ENCODE results near the gene NAGLU. TPM values are rescaled to one million over a fixed set of nuclear protein-coding genes. Genes with fewer than 3 reads are reported as not detected.

Gene NAGLU
- polyA plus RNA-seq, 3 donors = 10.4 to 32.9 (median 24.9) TPM

GRCh38 chr17:42493319-42493718 lies 42.7 kb upstream of the NAGLU start:
- no peaks in the 10 kb centered on the region for H3K79me2 ChIP-seq (ENCODE audit: insufficient read depth, low read length)
- H3K4me3 Mint-ChIP-seq = no peak overlapping the region
- H3K4me3 ChIP-seq (replicated peaks in 1 of 3; ENCODE audit: low read depth in 2 of 3, low read length in 3 of 3) = no peak overlapping the region
- no peak overlapping the region for H3K4me2 ChIP-seq (replicated peaks; ENCODE audit: extremely low read depth, low read length, poor library complexity, severe bottlenecking)
- intact Hi-C loops (cut with micrococcal nuclease) = no loop called here
- H2AFZ ChIP-seq (ENCODE audit: insufficient read depth, low read depth, low read length, poor library complexity, severe bottlenecking) = no peak overlapping the region
- peaks cover 15% of the 10 kb centered on the region for H4K20me1 ChIP-seq (ENCODE audit: insufficient read depth, low read length)
- TF ChIP-seq CTCF (IDR thresholded peaks at IDR 0.05) = no peak
- H3K9me3 Mint-ChIP-seq = peaks cover 0 to 3% (median 0%) of the 10 kb centered on the region in 7 donors
- H3K36me3 Mint-ChIP-seq = peaks cover 79 to 96% of the 10 kb centered on the region in 2 donors
- H3K27ac ChIP-seq (ENCODE audit: low read depth in 1 of 2, low read length in 2 of 2) = no peak overlapping the region
- H3K36me3 ChIP-seq (replicated peaks in 1 of 2; ENCODE audit: control insufficient read depth in 1 of 2, insufficient read depth in 2 of 2, low read length in 2 of 2) = peaks cover 87 to 96% of the 10 kb centered on the region in 2 donors
- peaks cover 5% of the 10 kb centered on the region for H3K4me1 Mint-ChIP-seq
- H3K27ac Mint-ChIP-seq = peak overlapping the region in 1 of 7 donors; percentile 11
- no peaks in the 10 kb centered on the region for H3K9me3 ChIP-seq (replicated peaks in 1 of 2; ENCODE audit: control insufficient read depth in 1 of 2, insufficient read depth in 1 of 2, low read length in 2 of 2)
- no peak for DNase-seq
- WGBS (ENCODE audit: insufficient coverage) = 100% methylated on average over 2 of the region's 3 CpGs
- H3K27me3 ChIP-seq (ENCODE audit: control insufficient read depth in 2 of 2, insufficient read depth in 2 of 2, low read length in 2 of 2) = no peaks in the 10 kb centered on the region
- no peak overlapping the region for H3K9ac ChIP-seq (ENCODE audit: insufficient read depth, low read length, poor library complexity, severe bottlenecking)
- H3K27me3 Mint-ChIP-seq (ENCODE audit: low read depth in 3 of 3) = peaks cover 0 to 6% (median 0%) of the 10 kb centered on the region in 3 donors
- H3K4me1 ChIP-seq (ENCODE audit: control insufficient read depth in 1 of 2, insufficient read depth in 2 of 2, low read length in 2 of 2) = no peaks in the 10 kb centered on the region

GRCh38 chr17:42494673-42495072 lies 41.4 kb upstream of the NAGLU start:
- peaks cover 5% of the 10 kb centered on the region for H3K4me1 Mint-ChIP-seq
- H4K20me1 ChIP-seq (ENCODE audit: insufficient read depth, low read length) = peaks cover 14% of the 10 kb centered on the region
- no peak overlapping the region for H3K27ac Mint-ChIP-seq
- H3K9me3 Mint-ChIP-seq = peaks cover 0 to 3% (median 0%) of the 10 kb centered on the region in 7 donors
- no peak overlapping the region for H3K4me2 ChIP-seq (replicated peaks; ENCODE audit: extremely low read depth, low read length, poor library complexity, severe bottlenecking)
- DNase-seq = no peak
- peaks cover 84 to 94% of the 10 kb centered on the region in 2 donors for H3K36me3 ChIP-seq (replicated peaks in 1 of 2; ENCODE audit: control insufficient read depth in 1 of 2, insufficient read depth in 2 of 2, low read length in 2 of 2)
- H3K79me2 ChIP-seq (ENCODE audit: insufficient read depth, low read length) = no peaks in the 10 kb centered on the region
- peaks cover 0 to 6% (median 0%) of the 10 kb centered on the region in 3 donors for H3K27me3 Mint-ChIP-seq (ENCODE audit: low read depth in 3 of 3)
- no peak overlapping the region for H3K9ac ChIP-seq (ENCODE audit: insufficient read depth, low read length, poor library complexity, severe bottlenecking)
- no peaks in the 10 kb centered on the region for H3K4me1 ChIP-seq (ENCODE audit: control insufficient read depth in 1 of 2, insufficient read depth in 2 of 2, low read length in 2 of 2)
- TF ChIP-seq CTCF (IDR thresholded peaks at IDR 0.05) = no peak
- no peak overlapping the region for H3K4me3 Mint-ChIP-seq
- no peak overlapping the region for H2AFZ ChIP-seq (ENCODE audit: insufficient read depth, low read depth, low read length, poor library complexity, severe bottlenecking)
- H3K4me3 ChIP-seq (replicated peaks in 1 of 3; ENCODE audit: low read depth in 2 of 3, low read length in 3 of 3) = no peak overlapping the region
- intact Hi-C loops (cut with micrococcal nuclease) = no loop called here
- H3K9me3 ChIP-seq (replicated peaks in 1 of 2; ENCODE audit: control insufficient read depth in 1 of 2, insufficient read depth in 1 of 2, low read length in 2 of 2) = no peaks in the 10 kb centered on the region
- no peaks in the 10 kb centered on the region for H3K27me3 ChIP-seq (ENCODE audit: control insufficient read depth in 2 of 2, insufficient read depth in 2 of 2, low read length in 2 of 2)
- peaks cover 75 to 95% of the 10 kb centered on the region in 2 donors for H3K36me3 Mint-ChIP-seq
- 100% methylated on average over 1 of the region's 4 CpGs for WGBS (ENCODE audit: insufficient coverage)
- no peak overlapping the region for H3K27ac ChIP-seq (ENCODE audit: low read depth in 1 of 2, low read length in 2 of 2)
